Psoas muscle (tissue), 8 donors: ENCODE data around the gene RNU6-9. TPM values are rescaled to one million over a fixed set of nuclear protein-coding genes. Genes with fewer than 3 reads are reported as not detected.
"Not testable (repeated sequence)": the region's sequence is repeated elsewhere in the genome, so short reads cannot be mapped to it uniquely, and the experiment has no call there.

Experiments used
- ATAC-seq, 4 donors: fragments of 200-7000 bp; cut with Tn5 transposase; one replicate each; pipeline ENCODE4 v1.9.1; 2020; ENCODE audit warnings: moderate library complexity in 3 of 4, mild to moderate bottlenecking in 2 of 4
- DNase-seq, 2 donors: peaks; one replicate each; pipeline ENCODE4 v3.0.0-alpha.2; 2020
- H3K27ac ChIP-seq: fragments of 200-600 bp; one replicate; pipeline ENCODE4 v1.8.0; 2022
- H3K27me3 ChIP-seq, 3 donors: fragments of 200-600 bp in 1 of 3; one replicate each; pipeline versions ENCODE4 v1.6.1 to v1.8.0; 2013 to 2022; ENCODE audit warnings: low read length in 2 of 3, mild to moderate bottlenecking in 2 of 3, moderate library complexity in 1 of 3; ENCODE audit not compliant: insufficient read depth in 3 of 3
- H3K36me3 ChIP-seq, 2 donors: fragments of 200-600 bp in 1 of 2; one replicate each; pipeline versions ENCODE4 v1.6.1 to v1.8.0; 2013 to 2022; ENCODE audit warnings: low read depth in 1 of 2, mild to moderate bottlenecking in 1 of 2, moderate library complexity in 1 of 2; ENCODE audit not compliant: insufficient read depth in 1 of 2
- H3K4me1 ChIP-seq: fragments of 200-600 bp; one replicate; pipeline ENCODE4 v1.8.0; 2022
- H3K4me3 ChIP-seq: fragments of 200-600 bp; one replicate; pipeline ENCODE4 v1.8.0; 2022; ENCODE audit warnings: mild to moderate bottlenecking
- H3K9me3 ChIP-seq: fragments of 200-600 bp; one replicate; pipeline ENCODE4 v1.8.0; 2022
- CTCF ChIP-seq: fragments of 200-600 bp; IDR thresholded peaks from one replicate; pipeline ENCODE4 v1.8.0; 2022; ENCODE audit warnings: antibody characterized with exemption
- WGBS, 3 donors: extraction: QIAGEN DNeasy Blood & Tissue Kit; methylation state at CpG; one replicate each; pipeline versions ENCODE4 v1.1.6 to v1.1.7; 2013; 5-methylcytosine and 5-hydroxymethylcytosine counted together
- intact Hi-C, 2 donors: fragments of 100-400 bp; cut with DNase I; formaldehyde crosslinking; loops; one replicate each; pipeline versions ENCODE4 v1.11.0 to v1.14.2; 2022
- polyA plus RNA-seq, 3 donors: library from polyadenylated mRNA; stranded (reverse); fragments of 200-250 nt; gene quantifications; one replicate each; pipeline ENCODE4 v1.2.3, GENCODE V29; 2013
- total RNA-seq, 4 donors: library from RNA; stranded (reverse); fragmentation: NEBNext Ultra II Directional in 2 of 4; extraction: Animal tissue kit (Norgen Biotek cat#: 25700) in 2 of 4; gene quantifications; one replicate each; pipeline versions ENCODE4 v1.2.1 to v1.2.4, GENCODE V29; 2021 to 2023
- donor health status: healthy with polysubstance abuse.
- donor health status: DM: no; HTN: no; CAD: no; lungs with moderate emphysema.
- donor health status: Bipolar disorder and iron deficiency.
- donor health status: healthy.
- donor health status: DM: yes; HTN: yes; CAD: no.
- donor health status: DM: no; HTN: no; CAD: no.
- donor health status: DM: no; HTN: no; CAD: no.
- donor health status: DM: yes; HTN: yes; CAD: no.

Gene RNU6-9
- total and polyA plus RNA-seq, 7 donors, result not detected

- no peak for TF ChIP-seq CTCF
- intact Hi-C loops, result no loop called here
- H3K4me3 ChIP-seq, result no peak overlapping the region
- no peaks in the 10 kb centered on the region for H3K27me3 ChIP-seq
- whole genome bisulfite sequencing, 3 donors, result 85 to 90% (median 89%) methylated on average over 26 of the region's 26 CpGs
- peaks cover 9 to 60% of the 10 kb centered on the region in 2 donors for H3K36me3 ChIP-seq
- H3K27ac ChIP-seq, result no peak overlapping the region
- no peaks in the 10 kb centered on the region for H3K9me3 ChIP-seq
- H3K4me1 ChIP-seq, result no peaks in the 10 kb centered on the region
- DNase-seq, result peak in 1 of 2 donors; percentile 11
- no peak for ATAC-seq
Measured at GRCh38 chr19:889662-890295, 3.5 kb upstream of the RNU6-9 start.

DNA sequence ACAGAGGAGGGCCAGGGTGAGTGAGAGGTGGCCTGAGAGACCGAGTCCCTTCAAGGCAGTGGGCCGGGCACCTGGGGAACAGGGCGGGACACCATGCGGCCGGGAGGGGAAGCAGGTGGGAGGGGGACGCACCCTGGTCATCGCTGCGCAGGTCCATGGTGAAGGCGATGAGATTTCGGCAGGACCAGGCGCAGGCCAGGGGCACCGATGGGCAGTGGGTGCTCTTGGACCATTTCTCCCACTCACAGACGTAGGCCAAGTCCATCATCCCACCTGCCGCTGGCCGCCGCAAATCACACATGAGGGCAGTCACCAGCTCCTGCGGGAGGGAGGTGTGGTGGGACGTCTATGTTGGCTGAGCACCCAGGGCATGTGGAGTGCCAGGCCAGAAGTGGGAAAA lies 2.5 kb upstream of the RNU6-9 start:
- TF ChIP-seq CTCF, result no peak
- H3K4me1 ChIP-seq, result no peaks in the 10 kb centered on the region
- no peaks in the 10 kb centered on the region for H3K27me3 ChIP-seq
- DNase-seq, result peak in 1 of 2 donors; percentile 12
- no peak overlapping the region for H3K4me3 ChIP-seq
- no peaks in the 10 kb centered on the region for H3K9me3 ChIP-seq
- H3K36me3 ChIP-seq, result peaks cover 9 to 50% of the 10 kb centered on the region in 2 donors
- intact Hi-C loops, result no loop called here
- no peak overlapping the region for H3K27ac ChIP-seq
- 83 to 86% (median 84%) methylated on average over 18 of the region's 18 CpGs for WGBS, 3 donors
- ATAC-seq, result no peak

GRCh38 chr19:891421-892200 lies 1.7 kb upstream of the RNU6-9 start:
- Histone ChIP-seq H3K4me3 (peak overlapping the region; percentile 87), H3K36me3 (peaks cover 9 to 42% of the 10 kb centered on the region in 2 donors), H3K27ac (peak overlapping the region; percentile 94)
- H3K9me3 ChIP-seq, H3K4me1 ChIP-seq, ATAC-seq, H3K27me3 ChIP-seq, intact Hi-C loops: not testable (repeated sequence)
- WGBS, 3 donors, result 43 to 61% (median 47%) methylated on average over 30 to 50 of the region's 50 CpGs
- peak in 1 of 2 donors; percentile 18 for DNase-seq

GRCh38 chr19:892243-892893 lies 916 bp upstream of the RNU6-9 start:
- Histone ChIP-seq H3K27ac (peak overlapping the region; percentile 94), H3K4me3 (peak overlapping the region; percentile 87), H3K27me3 (no peaks in the 10 kb centered on the region), H3K4me1 (no peaks in the 10 kb centered on the region), H3K36me3 (peaks cover 9 to 42% of the 10 kb centered on the region in 2 donors), H3K9me3 (no peaks in the 10 kb centered on the region)
- ATAC-seq (peak in 1 of 4 donors; percentile 0), DNase-seq (no peak)
- WGBS, 3 donors, result 4 to 6% (median 4%) methylated on average over 17 to 27 of the region's 27 CpGs
- TF ChIP-seq CTCF, result no peak
- intact Hi-C loops, result no loop called here

DNA sequence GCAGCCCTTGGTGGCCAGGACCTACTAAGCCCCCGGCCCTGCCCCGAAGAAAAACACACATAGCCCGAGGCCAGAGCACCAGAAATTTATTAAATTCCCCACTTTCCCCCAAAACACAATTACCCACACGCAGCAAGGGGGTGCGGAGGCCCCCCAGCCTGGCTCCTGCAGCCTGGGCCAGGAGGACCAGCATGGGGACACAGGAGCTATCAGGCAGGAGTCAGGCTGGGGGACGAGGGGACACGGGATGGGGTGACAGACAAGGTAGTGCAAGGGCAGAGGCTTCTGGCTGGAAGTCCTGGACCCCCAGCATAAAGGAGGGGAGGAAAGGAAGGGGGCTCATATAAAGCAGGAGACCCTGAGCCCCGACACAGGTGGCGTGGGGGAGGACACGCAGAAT lies 3.1 kb downstream of the RNU6-9 start:
- no peak overlapping the region for H3K4me3 ChIP-seq
- no peak for TF ChIP-seq CTCF
- H3K4me1 ChIP-seq, result no peaks in the 10 kb centered on the region
- ATAC-seq, result no peak
- H3K9me3 ChIP-seq, result no peaks in the 10 kb centered on the region
- WGBS, 3 donors, result 91 to 95% (median 94%) methylated on average over 10 of the region's 10 CpGs
- no peaks in the 10 kb centered on the region for H3K27me3 ChIP-seq
- no peak for DNase-seq
- no peak overlapping the region for H3K27ac ChIP-seq
- intact Hi-C loops, result no loop called here
- H3K36me3 ChIP-seq, result peaks cover 0 to 24% of the 10 kb centered on the region in 2 donors
